IPS-NIHi11 (cell line): ENCODE results near the gene NLK.

Experiments used
- DNase-seq: peaks from one replicate; pipeline ENCODE4 v3.0.0; 2012; ENCODE audit warnings: mixed read lengths, low spot score

The NLK gene

DNA sequence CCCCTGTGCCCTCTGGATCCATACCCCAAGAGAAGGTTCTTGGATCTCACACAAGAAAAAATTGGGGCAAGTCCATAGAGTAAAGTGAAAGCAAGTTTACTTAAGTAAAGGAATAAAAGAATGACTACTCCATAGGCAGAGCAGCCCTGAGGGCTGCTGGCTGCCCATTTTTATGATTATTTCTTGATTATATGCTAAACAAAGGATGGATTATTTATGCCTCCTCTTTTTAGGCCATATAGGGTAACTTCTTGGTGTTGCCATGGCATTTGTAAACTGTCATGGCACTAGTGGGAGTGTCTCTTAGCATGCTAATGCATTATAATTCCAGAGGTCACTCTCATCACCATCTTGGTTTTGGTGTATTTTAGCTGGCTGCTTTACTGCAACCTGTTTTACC lies 70.8 kb downstream of the NLK start:
- DNase-seq, result no peak

DNA sequence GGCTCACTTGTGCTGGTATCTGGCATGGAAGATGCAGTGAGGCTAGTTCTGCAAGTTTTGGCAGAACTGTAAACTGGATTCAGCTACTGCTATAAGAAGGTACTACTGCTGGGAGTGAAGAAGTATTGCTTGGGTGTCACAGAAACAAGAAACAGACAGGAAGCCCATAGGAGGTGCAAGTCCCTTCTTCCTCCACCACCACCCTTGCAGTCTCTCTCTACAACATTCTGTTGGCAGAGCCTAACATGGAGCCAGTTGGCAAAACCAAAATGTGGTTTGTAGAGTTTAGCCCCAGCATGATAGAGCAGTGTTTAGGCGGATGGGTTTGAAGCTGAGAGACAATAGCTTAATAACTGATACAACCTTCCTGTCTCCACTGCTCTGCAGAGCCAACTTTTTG lies 72.6 kb downstream of the NLK start:
- DNase-seq, result no peak

- DNase-seq, result no peak
Observed at GRCh38 chr17:28117304-28117703, 74.8 kb downstream of the NLK start.

DNA sequence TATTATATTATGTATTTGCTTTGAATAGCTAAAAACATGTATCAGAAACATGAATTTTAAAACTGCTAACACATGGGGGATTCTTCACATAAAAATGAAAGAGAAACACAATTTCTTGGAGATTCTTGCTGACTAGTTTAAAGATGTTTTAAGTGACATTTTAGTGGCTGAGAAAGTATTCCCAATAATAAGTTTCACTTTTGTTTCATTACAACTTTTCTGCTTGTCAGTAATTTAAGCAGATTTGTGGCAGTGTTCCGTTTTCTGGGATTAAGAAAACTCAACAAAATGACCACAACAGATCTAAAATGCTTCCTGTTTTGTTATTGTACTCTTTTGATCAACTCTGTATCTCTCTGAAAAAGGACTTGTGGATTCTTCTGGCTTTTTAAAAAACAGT lies 75.9 kb downstream of the NLK start:
- no peak for DNase-seq

- no peak for DNase-seq
Observed at GRCh38 chr17:28119046-28119445, 76.6 kb downstream of the NLK start.

DNA sequence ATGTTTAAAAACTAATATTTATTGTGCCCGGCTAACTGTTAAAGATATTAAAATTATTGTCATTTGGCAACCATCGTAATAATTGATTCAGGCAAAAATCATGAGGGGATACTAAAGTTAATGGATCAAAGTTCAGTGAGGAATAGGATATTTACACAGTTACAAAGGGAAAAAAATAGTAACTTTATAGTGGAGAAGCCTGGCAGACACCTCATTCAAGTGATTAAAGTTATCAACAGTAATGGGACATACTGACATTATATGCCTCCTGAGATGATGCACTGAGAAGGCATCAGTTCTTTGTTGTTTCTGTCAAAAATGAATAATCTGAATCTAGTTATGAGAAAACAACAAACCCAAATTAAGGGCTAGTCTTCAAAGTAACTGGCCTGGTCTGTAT lies 77.1 kb downstream of the NLK start:
- no peak for DNase-seq

DNA sequence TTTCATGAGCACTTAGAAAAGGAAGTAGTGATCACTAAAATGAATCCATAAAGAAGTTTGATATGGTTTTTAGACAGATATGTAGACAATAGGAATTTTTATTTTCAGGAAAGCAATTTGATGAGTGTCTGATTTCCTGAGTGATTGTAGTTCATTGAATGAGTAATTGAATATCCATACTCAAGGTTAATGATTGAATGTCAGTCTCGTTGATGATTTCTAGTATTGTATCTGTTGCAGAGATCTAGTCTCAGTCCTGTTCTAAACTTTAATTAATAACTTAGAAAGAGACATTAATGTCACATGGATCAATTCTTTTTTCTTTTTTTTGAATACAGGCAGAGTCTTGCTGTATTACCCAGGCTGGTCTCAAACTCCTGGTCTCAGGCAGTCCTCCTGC lies 78.3 kb downstream of the NLK start:
- DNase-seq, result no peak

DNA sequence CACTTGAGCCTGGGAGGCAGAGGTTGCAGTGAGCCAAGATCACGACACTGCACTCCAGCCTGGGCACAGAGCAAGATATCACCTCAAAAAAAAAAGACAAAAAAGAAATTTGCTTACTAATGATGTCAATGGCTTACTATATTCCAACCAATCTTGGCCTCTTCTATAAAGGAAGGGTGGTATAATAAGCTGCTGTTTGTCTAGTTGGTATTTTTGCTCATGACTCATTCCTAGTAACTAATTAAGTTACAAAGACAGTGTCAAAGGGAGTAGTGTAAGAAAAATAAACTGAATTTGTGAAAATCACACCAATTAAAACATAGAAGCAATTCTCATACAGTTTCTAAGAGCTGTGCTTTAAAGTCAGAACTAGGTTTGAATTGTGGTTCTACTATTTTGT lies 82.5 kb downstream of the NLK start:
- DNase-seq, result no peak

DNA sequence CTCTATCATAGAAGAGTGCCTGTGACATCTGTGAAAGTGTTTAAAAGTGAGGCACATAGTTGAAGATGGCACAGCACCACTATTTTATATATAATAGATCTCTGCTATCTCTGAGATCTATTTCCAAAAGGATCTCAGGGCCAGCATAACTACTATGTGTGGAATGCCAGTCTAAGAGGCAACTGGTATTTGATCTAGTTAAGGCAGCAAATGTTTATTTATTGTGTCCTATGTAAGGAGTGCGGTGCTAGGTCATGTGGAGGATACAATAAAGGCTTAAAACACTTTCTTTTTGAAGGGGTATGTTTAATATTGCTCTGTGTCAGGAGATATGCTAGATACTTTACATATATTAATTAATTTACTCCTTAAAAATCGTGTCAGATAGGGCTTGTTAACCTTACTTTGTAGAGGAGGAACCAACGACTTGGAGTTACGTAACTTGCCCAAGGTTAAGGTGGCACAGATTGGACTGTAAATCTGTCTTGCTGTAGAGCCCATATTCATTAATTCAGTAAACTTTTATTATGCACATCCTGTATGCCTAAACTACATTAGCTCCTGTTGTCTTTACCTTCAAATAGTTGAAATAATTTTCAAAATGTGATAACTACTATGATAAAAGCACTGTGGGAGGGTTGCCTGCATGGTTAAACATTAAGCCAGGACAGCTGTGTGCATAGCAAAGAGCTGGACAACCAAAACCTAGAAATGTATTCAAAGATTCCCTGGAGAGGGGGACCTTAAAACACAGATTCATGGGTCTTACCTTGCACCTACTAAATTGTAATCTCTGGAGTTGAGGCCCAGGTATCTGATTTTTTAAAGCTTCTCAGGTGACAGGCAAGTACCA lies 83.3 kb downstream of the NLK start:
- no peak for DNase-seq

- DNase-seq, result no peak
Observed at GRCh38 chr17:28127196-28127595, 84.7 kb downstream of the NLK start.

- no peak for DNase-seq
Observed at GRCh38 chr17:28128779-28129178, 86.3 kb downstream of the NLK start.

- no peak for DNase-seq
Observed at GRCh38 chr17:28130472-28130871, 88.0 kb downstream of the NLK start.

- DNase-seq, result no peak
Observed at GRCh38 chr17:28131599-28131998, 89.1 kb downstream of the NLK start.

DNA sequence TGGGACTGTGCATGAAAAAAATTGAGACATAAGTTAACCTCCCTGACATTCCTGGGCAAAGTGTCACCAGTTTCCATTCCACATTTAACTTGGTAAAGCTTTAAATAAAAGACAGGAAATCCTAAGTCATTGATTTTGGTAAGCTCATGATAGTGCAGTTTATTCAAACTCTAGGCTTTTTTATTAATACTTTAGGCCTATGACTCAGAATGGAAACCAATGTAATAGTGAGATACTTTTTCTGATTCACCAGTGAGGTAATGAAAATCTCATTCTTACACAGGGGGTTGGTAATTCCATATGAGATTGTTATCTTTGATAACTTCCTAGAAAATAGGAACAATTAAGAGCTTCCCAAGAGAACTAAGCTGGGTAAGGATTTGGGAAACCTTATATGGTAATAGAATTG lies 91.1 kb downstream of the NLK start:
- no peak for DNase-seq

- DNase-seq, result no peak
Observed at GRCh38 chr17:28136923-28137322, 94.4 kb downstream of the NLK start.

DNA sequence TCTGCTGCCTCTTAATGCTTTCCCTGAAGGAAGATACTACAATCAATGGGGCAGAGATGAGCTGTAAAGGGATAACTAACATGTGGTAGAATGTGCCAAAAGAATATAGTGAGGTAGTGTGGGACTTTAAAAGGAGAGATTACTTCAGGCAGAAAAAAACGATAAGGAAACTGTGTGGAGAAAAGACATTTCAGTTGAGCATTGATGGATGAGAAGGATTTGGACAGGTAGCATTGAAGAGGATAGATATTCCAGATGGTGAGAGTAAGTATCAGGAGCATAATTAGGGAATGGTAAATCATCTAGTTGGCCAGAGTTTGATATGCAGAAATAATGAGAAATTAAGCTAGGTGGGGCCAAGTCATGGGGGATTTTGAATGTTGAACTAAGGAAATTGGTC lies 97.3 kb downstream of the NLK start:
- DNase-seq, result no peak

GRCh38 chr17:28141313-28141712 lies 98.8 kb downstream of the NLK start:
- no peak for DNase-seq

GRCh38 chr17:28141773-28142172 lies 99.3 kb downstream of the NLK start:
- DNase-seq, result no peak

DNA sequence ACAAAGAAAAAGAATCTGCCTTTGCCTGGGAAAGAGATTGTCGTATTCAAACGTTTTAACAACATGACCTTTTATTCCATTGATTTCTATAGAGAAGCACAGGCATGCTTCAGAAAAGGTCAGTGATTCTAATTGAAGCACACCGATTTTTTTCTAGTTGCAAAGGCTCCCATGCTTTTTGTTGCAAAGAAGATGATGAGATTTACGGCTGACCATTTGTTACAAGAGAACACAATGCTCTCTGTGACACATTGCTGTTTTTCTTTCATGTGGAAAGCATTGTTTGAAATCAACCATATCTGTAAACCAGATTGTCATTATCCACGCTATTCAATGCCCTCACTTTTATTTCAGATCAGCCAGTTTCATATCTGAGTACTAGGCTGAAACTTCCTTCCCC lies 99.8 kb downstream of the NLK start:
- DNase-seq, result no peak

DNA sequence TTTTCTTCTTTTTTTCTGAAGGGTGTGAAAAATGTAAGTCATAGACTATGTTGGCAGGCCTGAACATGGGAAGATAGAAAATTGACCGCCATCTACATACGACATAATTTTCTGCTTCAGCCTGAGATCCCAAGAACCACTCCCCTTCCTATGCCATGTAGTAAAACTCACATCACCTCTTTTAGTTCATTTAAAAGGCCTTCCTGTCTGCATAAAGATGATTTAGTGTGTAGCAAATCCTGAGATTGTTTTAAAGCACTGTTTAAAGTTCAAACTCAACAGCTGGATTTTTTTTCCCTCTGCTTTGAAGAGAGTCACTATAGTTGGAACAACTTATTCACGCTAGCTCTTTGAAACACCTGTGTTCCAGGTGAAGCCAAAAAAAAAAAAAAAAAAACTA lies 101.5 kb downstream of the NLK start:
- DNase-seq, result no peak

- no peak for DNase-seq
Observed at GRCh38 chr17:28145348-28145747, 102.9 kb downstream of the NLK start.

- no peak for DNase-seq
Observed at GRCh38 chr17:28147017-28147416, 104.5 kb downstream of the NLK start.

DNA sequence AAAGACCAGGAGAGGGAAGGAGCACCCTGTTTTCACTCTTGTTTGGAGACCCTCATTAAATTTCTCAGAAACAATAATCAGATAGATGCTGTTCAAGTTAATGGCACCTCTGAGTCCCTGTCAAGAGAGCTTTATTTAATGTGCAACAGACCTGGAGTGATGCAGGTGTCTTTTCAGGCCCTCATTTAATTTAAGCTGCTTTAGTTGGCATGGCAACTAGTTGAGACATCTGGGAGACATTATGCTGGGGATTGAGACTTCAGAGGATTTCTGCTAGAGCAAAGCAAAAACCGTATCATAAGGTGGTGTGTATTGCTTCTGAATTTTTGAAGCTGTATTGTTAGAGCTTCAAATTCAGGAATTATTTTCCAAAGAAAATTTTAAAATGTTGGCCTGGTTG lies 108.5 kb downstream of the NLK start:
- DNase-seq, result no peak

DNA sequence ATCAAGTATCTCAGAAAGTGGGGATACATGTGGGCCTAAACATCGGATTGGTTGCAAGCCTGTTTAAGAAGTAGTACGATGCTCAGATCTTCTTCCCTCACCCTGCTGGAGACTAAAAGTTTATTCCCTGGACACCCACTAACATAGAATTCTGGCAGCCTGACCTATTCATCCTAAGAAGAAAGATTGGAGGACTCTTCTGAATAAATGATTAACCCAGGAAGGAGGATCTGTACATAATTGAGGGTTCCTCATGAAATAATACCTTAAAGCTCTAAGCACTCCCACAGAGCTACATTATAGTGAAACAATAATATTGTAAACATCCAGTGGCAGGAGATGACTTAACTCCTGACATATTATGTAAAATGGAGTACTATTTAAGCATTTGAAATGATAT lies 111.7 kb downstream of the NLK start:
- DNase-seq, result no peak
